ENCODE results near the gene KERA.

KERA gene

GRCh38 chr12:91057368-91058165 is at the start of gene KERA:
TSS of gene KERA (minus strand) at chr12:91058024. CDS start at chr12:91056281, 1,743 bp downstream.
- H3K9ac ChIP-seq (ENCODE audit: low read length) = no peak within 1 kb of the TSS
- no peaks in the 10 kb centered on the region for H3F3A ChIP-seq (ENCODE audit: insufficient read depth, low read length)
- H3K27me3 ChIP-seq (replicated peaks; ENCODE audit: insufficient read depth, low read length) = no peaks in the 10 kb centered on the region
- peak; percentile 38 for DNase-seq
- H3K4me3 ChIP-seq (ENCODE audit: low read length) = no peak within 1 kb of the TSS
- no peaks in the 10 kb centered on the region for H3K36me3 ChIP-seq (replicated peaks; ENCODE audit: insufficient read depth, low read length)
- H3K79me2 ChIP-seq (ENCODE audit: low read length) = no peaks in the 10 kb centered on the region
- H3K27ac ChIP-seq (ENCODE audit: low read length) = no peak within 1 kb of the TSS
- no peaks in the 10 kb centered on the region for H3K9me2 ChIP-seq (replicated peaks; ENCODE audit: insufficient read depth, low read length)
- TF ChIP-seq, protein P1, sequence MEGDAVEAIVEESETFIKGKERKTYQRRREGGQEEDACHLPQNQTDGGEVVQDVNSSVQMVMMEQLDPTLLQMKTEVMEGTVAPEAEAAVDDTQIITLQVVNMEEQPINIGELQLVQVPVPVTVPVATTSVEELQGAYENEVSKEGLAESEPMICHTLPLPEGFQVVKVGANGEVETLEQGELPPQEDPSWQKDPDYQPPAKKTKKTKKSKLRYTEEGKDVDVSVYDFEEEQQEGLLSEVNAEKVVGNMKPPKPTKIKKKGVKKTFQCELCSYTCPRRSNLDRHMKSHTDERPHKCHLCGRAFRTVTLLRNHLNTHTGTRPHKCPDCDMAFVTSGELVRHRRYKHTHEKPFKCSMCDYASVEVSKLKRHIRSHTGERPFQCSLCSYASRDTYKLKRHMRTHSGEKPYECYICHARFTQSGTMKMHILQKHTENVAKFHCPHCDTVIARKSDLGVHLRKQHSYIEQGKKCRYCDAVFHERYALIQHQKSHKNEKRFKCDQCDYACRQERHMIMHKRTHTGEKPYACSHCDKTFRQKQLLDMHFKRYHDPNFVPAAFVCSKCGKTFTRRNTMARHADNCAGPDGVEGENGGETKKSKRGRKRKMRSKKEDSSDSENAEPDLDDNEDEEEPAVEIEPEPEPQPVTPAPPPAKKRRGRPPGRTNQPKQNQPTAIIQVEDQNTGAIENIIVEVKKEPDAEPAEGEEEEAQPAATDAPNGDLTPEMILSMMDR (IDR thresholded peaks at IDR 0.05; ENCODE audit: low read length) = no peak
- TF ChIP-seq EZH2phosphoT487 (IDR thresholded peaks at IDR 0.05; ENCODE audit: low read length) (no peak), EZH2 (optimal IDR thresholded peaks at IDR 0.05; ENCODE audit: low read depth, low read length) (no peak)
- H3K9me3 ChIP-seq (replicated peaks; ENCODE audit: insufficient read depth, low read length) = no peaks in the 10 kb centered on the region
- no peak within 1 kb of the TSS for H2AFZ ChIP-seq (ENCODE audit: low read length)
- no peaks in the 10 kb centered on the region for H4K20me1 ChIP-seq (ENCODE audit: insufficient read depth, low read length)
- H3K4me1 ChIP-seq (ENCODE audit: low read length) = no peaks in the 10 kb centered on the region
- H3K4me2 ChIP-seq (ENCODE audit: low read depth, low read length) = no peak within 1 kb of the TSS

DNA sequence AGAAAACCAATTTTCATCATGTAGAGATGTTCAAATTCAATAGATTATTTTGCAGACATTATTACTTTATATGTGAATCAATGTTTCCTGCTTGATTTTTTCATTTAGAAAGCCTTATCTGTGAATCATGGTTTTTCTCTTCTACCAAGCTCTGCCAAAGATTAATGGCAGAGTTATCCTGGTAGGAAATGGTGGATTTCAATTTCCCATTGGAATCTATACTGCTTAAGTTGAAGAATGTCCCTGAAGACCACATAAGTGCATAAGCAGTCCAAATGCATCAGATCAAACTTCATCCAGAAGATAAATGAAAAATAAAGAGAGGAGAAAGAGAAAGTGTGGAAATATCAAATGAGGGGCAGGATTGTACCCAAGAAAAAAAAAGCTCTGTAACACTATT is 48.5 kb upstream of the KERA start:
- H3K27me3 ChIP-seq (replicated peaks; ENCODE audit: insufficient read depth, low read length) = no peaks in the 10 kb centered on the region
- no peak overlapping the region for H3K4me2 ChIP-seq (ENCODE audit: low read depth, low read length)
- no peak overlapping the region for H3K4me3 ChIP-seq (ENCODE audit: low read length)
- no peaks in the 10 kb centered on the region for H3K79me2 ChIP-seq (ENCODE audit: low read length)
- no peak for DNase-seq
- TF ChIP-seq EZH2phosphoT487 (IDR thresholded peaks at IDR 0.05; ENCODE audit: low read length) (no peak), EZH2 (optimal IDR thresholded peaks at IDR 0.05; ENCODE audit: low read depth, low read length) (no peak)
- TF ChIP-seq, protein P1 (IDR thresholded peaks at IDR 0.05; ENCODE audit: low read length) = no peak
- no peak overlapping the region for H3K9ac ChIP-seq (ENCODE audit: low read length)
- H3K36me3 ChIP-seq (replicated peaks; ENCODE audit: insufficient read depth, low read length) = no peaks in the 10 kb centered on the region
- peaks cover 17% of the 10 kb centered on the region for H3K4me1 ChIP-seq (ENCODE audit: low read length)
- no peak overlapping the region for H3K27ac ChIP-seq (ENCODE audit: low read length)
- no peaks in the 10 kb centered on the region for H3K9me2 ChIP-seq (replicated peaks; ENCODE audit: insufficient read depth, low read length)
- H4K20me1 ChIP-seq (ENCODE audit: insufficient read depth, low read length) = no peaks in the 10 kb centered on the region
- no peaks in the 10 kb centered on the region for H3F3A ChIP-seq (ENCODE audit: insufficient read depth, low read length)
- H2AFZ ChIP-seq (ENCODE audit: low read length) = no peak overlapping the region
- no peaks in the 10 kb centered on the region for H3K9me3 ChIP-seq (replicated peaks; ENCODE audit: insufficient read depth, low read length)

DNA sequence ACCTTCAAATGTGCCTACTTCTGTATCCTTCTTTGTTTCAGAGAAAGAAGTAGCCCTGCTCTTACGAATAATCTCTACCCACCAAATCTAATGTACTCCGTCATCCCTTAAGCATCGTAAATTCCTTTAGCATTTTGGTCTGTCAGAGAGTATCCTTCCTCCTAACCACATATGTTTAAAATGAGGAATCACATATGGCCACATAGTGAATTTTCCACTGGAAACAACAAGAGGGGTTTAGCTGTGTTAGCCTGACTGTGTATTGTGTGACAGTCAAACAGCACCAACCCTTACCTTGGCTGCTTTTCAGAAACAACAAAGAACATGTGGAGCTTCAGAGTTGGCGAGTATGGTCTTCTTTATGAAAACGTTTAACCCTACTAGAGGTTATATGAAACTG is 48.0 kb upstream of the KERA start:
- Histone ChIP-seq H3K9me2 (replicated peaks; ENCODE audit: insufficient read depth, low read length) (no peaks in the 10 kb centered on the region), H3K36me3 (replicated peaks; ENCODE audit: insufficient read depth, low read length) (no peaks in the 10 kb centered on the region), H2AFZ (ENCODE audit: low read length) (no peak overlapping the region), H3K4me3 (ENCODE audit: low read length) (no peak overlapping the region), H3K27ac (ENCODE audit: low read length) (no peak overlapping the region), H3K79me2 (ENCODE audit: low read length) (no peaks in the 10 kb centered on the region), H3K9ac (ENCODE audit: low read length) (no peak overlapping the region), H3K4me2 (ENCODE audit: low read depth, low read length) (no peak overlapping the region), H3F3A (ENCODE audit: insufficient read depth, low read length) (no peaks in the 10 kb centered on the region), H3K27me3 (replicated peaks; ENCODE audit: insufficient read depth, low read length) (no peaks in the 10 kb centered on the region), H4K20me1 (ENCODE audit: insufficient read depth, low read length) (no peaks in the 10 kb centered on the region), H3K4me1 (ENCODE audit: low read length) (peaks cover 17% of the 10 kb centered on the region), H3K9me3 (replicated peaks; ENCODE audit: insufficient read depth, low read length) (no peaks in the 10 kb centered on the region)
- no peak for DNase-seq
- TF ChIP-seq, protein P1 (IDR thresholded peaks at IDR 0.05; ENCODE audit: low read length) = no peak
- TF ChIP-seq EZH2 (optimal IDR thresholded peaks at IDR 0.05; ENCODE audit: low read depth, low read length) (no peak), EZH2phosphoT487 (IDR thresholded peaks at IDR 0.05; ENCODE audit: low read length) (no peak)
